ENCODE results near the gene SCYGR1.

DNA sequence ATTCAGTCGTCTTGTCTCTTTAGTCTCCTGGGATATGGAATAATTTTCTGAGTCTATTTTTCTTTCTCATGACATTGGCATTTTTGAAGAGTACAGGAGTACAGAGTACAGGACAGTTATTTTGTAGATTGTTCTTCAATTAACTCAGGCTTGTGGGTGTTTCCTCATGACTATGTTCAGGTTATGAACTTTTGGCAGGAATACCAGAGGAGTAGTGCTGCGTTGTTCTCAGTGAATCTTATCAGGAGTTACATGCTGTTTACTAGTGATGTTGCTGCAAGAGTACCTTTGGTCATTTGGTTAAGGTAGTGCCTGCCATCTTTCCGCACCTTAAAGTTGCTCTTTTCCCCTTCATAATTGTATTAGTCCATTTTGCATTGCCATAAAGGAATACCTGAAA, 42.9 kb upstream of the SCYGR1 start:
- no peak for TF ChIP-seq RORA (CRISPR knock-in tag; IDR thresholded peaks at IDR 0.05)
- TF ChIP-seq POLR2A (IDR thresholded peaks at IDR 0.05; ENCODE audit: insufficient read depth in 1 of 2, low read depth in 2 of 2, low read length in 2 of 2), result no peak
- TF ChIP-seq, protein P1, sequence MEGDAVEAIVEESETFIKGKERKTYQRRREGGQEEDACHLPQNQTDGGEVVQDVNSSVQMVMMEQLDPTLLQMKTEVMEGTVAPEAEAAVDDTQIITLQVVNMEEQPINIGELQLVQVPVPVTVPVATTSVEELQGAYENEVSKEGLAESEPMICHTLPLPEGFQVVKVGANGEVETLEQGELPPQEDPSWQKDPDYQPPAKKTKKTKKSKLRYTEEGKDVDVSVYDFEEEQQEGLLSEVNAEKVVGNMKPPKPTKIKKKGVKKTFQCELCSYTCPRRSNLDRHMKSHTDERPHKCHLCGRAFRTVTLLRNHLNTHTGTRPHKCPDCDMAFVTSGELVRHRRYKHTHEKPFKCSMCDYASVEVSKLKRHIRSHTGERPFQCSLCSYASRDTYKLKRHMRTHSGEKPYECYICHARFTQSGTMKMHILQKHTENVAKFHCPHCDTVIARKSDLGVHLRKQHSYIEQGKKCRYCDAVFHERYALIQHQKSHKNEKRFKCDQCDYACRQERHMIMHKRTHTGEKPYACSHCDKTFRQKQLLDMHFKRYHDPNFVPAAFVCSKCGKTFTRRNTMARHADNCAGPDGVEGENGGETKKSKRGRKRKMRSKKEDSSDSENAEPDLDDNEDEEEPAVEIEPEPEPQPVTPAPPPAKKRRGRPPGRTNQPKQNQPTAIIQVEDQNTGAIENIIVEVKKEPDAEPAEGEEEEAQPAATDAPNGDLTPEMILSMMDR (CRISPR knock-in tag; IDR thresholded peaks at IDR 0.05), result no peak
- TF ChIP-seq, protein P2, sequence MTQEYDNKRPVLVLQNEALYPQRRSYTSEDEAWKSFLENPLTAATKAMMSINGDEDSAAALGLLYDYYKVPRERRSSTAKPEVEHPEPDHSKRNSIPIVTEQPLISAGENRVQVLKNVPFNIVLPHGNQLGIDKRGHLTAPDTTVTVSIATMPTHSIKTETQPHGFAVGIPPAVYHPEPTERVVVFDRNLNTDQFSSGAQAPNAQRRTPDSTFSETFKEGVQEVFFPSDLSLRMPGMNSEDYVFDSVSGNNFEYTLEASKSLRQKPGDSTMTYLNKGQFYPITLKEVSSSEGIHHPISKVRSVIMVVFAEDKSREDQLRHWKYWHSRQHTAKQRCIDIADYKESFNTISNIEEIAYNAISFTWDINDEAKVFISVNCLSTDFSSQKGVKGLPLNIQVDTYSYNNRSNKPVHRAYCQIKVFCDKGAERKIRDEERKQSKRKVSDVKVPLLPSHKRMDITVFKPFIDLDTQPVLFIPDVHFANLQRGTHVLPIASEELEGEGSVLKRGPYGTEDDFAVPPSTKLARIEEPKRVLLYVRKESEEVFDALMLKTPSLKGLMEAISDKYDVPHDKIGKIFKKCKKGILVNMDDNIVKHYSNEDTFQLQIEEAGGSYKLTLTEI (CRISPR knock-in tag; conservative IDR thresholded peaks at IDR 0.05), result no peak
- no peak for TF ChIP-seq ZNF274 (CRISPR knock-in tag; IDR thresholded peaks at IDR 0.05)
- TF ChIP-seq NR1H2 (CRISPR knock-in tag; IDR thresholded peaks at IDR 0.05; ENCODE audit: borderline replicate concordance, low read depth), result no peak
- no peak for TF ChIP-seq JUN (CRISPR knock-in tag; IDR thresholded peaks at IDR 0.05)
- no peak for TF ChIP-seq ZFP82 (CRISPR knock-in tag; IDR thresholded peaks at IDR 0.05; ENCODE audit: borderline replicate concordance)
- TF ChIP-seq, protein P3, sequence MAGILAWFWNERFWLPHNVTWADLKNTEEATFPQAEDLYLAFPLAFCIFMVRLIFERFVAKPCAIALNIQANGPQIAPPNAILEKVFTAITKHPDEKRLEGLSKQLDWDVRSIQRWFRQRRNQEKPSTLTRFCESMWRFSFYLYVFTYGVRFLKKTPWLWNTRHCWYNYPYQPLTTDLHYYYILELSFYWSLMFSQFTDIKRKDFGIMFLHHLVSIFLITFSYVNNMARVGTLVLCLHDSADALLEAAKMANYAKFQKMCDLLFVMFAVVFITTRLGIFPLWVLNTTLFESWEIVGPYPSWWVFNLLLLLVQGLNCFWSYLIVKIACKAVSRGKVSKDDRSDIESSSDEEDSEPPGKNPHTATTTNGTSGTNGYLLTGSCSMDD (CRISPR knock-in tag; IDR thresholded peaks at IDR 0.05), result no peak

Data from HepG2 (cell line).